T47D (cell line): ENCODE data around the gene GNG14.
"Not testable (repeated sequence)": the region's sequence is repeated elsewhere in the genome, so short reads cannot be mapped to it uniquely, and the experiment has no call there.

Experiments
- DNase-seq, 2 experiments: peaks; one replicate each; pipeline versions ENCODE4 v3.0.0 to v3.0.0-alpha.2; 2011 to 2012; ENCODE audit warnings: low read depth in 1 of 2, low spot score in 1 of 2
- JUND ChIP-seq: IDR thresholded peaks from 2 replicates; pipeline ENCODE4 v1.6.1; 2012; ENCODE audit warnings: low read depth
- in situ Hi-C: cut with HindIII; loops from 2 replicates; pipeline ENCODE4 v1.10.0; 2016; ENCODE audit warnings: low sequenced_read_pairs, low pct_unique_long_range_greater_than_20kb

Gene GNG14

GRCh38 chr19:12687496-12688196, at the start of gene GNG14:
Gene GNG14, plus strand, starts transcription at chr19:12687998. Its CDS starts 51 bp downstream, at chr19:12688049.
- no peak for TF ChIP-seq JUND
- no peak for DNase-seq
- in situ Hi-C loops = no loop called here

GRCh38 chr19:12638611-12639182, 49.1 kb upstream of the GNG14 start:
- no peak for DNase-seq
- no peak for TF ChIP-seq JUND
- in situ Hi-C loops = no loop called here

GRCh38 chr19:12639901-12640613, 47.7 kb upstream of the GNG14 start:
- DNase-seq = no peak
- in situ Hi-C loops = no loop called here
- no peak for TF ChIP-seq JUND

GRCh38 chr19:12641456-12641855, 46.3 kb upstream of the GNG14 start:
- no peak for TF ChIP-seq JUND

GRCh38 chr19:12642506-12642905, 45.3 kb upstream of the GNG14 start:
- in situ Hi-C loops = no loop called here

More at GRCh38 chr19:12641456-12641855, 46.3 kb upstream of the GNG14 start:
- DNase-seq = no peak
- in situ Hi-C loops = no loop called here

GRCh38 chr19:12643716-12644115, 44.1 kb upstream of the GNG14 start:
- DNase-seq, in situ Hi-C loops: not testable (repeated sequence)

More at GRCh38 chr19:12642506-12642905, 45.3 kb upstream of the GNG14 start:
- no peak for DNase-seq
- no peak for TF ChIP-seq JUND

- no peak for TF ChIP-seq JUND
- in situ Hi-C loops = no loop called here
Measured at GRCh38 chr19:12646551-12646950, 41.2 kb upstream of the GNG14 start.

GRCh38 chr19:12647047-12647446, 40.8 kb upstream of the GNG14 start:
- in situ Hi-C loops = no loop called here
- no peak for DNase-seq
- TF ChIP-seq JUND = no peak

More at GRCh38 chr19:12646551-12646950, 41.2 kb upstream of the GNG14 start:
- DNase-seq = no peak

GRCh38 chr19:12647490-12648071, 40.2 kb upstream of the GNG14 start:
- no peak for DNase-seq
- TF ChIP-seq JUND = no peak
- in situ Hi-C loops = no loop called here

- in situ Hi-C loops = no loop called here
- no peak for DNase-seq
- no peak for TF ChIP-seq JUND
Measured at GRCh38 chr19:12648088-12648487, 39.7 kb upstream of the GNG14 start.

GRCh38 chr19:12649941-12650340, 37.9 kb upstream of the GNG14 start:
- no peak for TF ChIP-seq JUND
- in situ Hi-C loops = no loop called here
- DNase-seq = no peak

GRCh38 chr19:12652219-12652618, 35.6 kb upstream of the GNG14 start:
- in situ Hi-C loops = no loop called here

GRCh38 chr19:12655546-12655945, 32.3 kb upstream of the GNG14 start:
- in situ Hi-C loops = no loop called here

More at GRCh38 chr19:12652219-12652618, 35.6 kb upstream of the GNG14 start:
- DNase-seq = no peak
- TF ChIP-seq JUND = no peak

More at GRCh38 chr19:12655546-12655945, 32.3 kb upstream of the GNG14 start:
- DNase-seq = no peak
- TF ChIP-seq JUND = no peak
